Activated naive CD8-positive, alpha-beta T cell treated with anti-CD3 and anti-CD28 coated beads, Interleukin-2, amount 50 U/mL, for 16 hours (primary cell): ENCODE data around the gene SIVA1.
"Not testable (repeated sequence)": the region's sequence is repeated elsewhere in the genome, so short reads cannot be mapped to it uniquely, and the experiment has no call there.

Experiments used
- DNase-seq: peaks from one replicate; pipeline ENCODE4 v3.0.0-alpha.2; 2020; ENCODE audit warnings: low read depth, low spot score

Gene SIVA1

DNA sequence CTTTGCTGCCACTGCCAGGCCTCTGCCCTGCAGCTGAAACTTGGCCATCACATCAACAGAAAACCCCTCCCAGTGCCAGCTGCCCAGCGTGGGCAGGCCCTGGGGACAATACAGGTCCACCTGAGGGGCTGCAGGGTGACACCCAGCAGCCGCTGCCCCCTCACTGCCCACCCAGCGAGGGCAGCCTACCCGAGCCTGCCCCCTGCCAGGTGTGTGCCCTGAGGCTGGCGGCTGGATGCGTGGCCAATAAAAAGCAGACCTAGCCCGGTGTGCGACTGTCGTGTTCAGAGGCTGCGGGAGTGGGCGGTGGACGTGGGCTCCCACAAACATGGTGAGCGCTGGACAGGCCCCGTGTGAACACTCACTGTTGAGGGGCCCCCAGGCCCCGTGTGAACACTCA lies 33.6 kb upstream of the SIVA1 start:
- no peak for DNase-seq

DNA sequence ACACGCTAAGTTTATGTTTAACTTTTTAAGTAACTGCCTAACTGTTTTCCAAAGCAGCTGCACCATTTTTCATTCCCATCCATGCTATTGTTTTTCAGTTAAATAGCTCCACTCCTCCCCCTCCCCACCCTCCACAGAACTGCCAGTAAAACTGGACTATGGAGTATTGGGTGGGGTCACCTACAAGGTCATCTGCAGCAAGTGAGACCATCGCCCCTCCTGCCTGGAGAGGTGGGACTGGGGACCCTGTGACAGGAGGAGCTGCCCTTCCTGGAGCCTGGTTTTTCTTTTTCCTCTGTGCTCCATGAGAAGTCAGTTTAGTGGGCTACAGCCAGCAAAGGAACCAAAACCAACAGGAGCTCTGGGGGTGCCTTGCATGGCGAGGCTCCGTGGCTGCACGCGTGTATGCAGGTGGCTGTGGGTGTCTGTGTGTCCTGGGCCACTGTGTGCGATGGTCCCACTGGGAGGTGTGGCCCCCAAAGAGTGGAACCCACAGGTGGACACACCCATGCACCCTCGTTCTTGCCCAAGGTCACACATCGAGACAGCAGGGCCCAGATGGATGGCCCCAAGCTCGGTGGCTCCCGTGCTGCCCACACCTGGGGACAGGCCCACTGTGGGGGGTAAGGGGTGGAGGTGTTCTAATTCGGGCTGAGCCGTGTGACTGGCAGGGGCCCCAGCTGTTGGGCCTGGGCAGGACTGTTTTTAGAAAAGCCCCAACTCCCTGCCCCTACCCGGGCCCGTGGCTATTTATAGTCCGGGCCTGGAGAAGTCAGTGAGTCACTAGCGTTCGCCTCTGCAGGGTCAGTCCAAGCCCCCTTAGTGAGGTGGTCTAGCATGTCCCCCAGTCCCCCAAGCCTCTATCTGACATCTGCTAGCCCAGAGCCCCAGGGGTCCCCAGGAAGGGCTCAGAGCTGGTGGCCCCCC lies 31.2 kb upstream of the SIVA1 start:
- DNase-seq: no peak

DNA sequence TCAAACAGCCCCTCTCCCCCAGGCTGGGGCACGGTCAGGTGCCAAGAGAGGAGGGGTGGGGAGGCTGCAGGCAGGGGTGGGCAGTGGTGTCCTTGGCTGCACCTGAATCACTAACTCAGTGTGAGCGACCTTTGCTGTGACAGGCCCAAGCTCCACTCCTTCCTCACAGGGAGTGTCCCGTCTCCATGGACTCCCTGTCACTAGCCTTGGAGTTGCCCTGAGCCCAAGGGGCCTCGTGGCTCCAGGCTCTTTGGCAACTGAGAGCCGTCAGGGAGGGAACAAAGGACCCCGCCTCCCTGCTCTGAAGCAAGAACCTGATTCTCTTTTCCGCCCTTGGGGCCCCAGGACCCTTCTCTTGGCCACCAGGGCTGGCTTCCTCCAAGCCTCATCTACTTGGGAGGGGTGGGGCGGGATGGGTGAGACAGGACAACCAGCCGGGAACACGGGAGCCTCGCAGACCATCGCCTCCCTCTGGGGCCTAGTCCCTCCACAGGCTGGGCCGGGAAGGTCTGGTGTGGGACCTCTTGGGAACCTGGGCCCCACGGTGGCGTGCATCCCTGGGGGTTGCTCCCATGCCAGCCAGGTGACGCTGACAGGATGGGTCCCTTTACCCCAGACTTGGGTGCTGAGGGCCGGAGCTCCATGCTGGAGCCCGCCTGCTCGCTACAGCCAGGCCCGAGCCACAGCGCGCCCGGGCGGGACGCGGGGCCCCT lies 29.9 kb upstream of the SIVA1 start:
- no peak for DNase-seq

DNA sequence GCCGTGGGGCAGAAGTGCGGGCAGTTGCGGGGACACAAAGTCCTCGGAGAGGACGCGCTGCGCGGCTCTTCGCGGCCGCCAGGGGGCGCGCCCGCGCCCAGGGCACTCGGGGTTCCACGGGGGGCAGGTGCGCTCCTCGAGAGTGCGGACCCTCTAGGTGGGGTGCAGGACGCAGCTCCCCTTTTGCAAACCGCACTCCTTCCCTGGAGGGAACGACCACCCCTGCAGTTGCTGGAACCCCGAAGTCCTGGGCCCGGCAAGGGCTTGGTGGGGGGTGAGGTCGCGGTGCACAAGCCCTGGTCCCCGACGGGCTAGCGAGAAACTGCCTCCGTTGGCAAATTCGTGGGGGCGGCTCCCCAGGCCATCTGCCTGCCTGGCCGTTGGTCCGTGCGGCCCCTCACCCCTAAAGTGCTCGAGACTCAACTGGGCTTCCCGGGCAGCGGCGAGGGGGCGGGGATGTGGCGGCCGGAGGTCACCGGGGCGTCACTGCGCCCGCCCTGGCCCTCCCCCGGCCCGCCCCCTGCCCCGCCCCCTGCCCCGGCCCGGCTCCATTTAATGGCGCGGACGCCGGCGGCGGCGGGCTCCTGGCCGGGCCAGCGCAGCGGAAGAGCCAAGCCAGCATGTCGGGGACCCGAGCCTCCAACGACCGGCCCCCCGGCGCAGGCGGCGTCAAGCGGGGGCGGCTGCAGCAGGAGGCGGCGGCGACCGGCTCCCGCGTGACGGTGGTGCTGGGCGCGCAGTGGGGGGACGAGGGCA lies 29.1 kb upstream of the SIVA1 start, which contains the start of gene ADSS1:
Gene ADSS1 (plus strand): TSS at position 579 of the 756 bp plus-strand sequence. CDS start 42 bp downstream, at position 621.
- DNase-seq: peak; percentile 21

DNA sequence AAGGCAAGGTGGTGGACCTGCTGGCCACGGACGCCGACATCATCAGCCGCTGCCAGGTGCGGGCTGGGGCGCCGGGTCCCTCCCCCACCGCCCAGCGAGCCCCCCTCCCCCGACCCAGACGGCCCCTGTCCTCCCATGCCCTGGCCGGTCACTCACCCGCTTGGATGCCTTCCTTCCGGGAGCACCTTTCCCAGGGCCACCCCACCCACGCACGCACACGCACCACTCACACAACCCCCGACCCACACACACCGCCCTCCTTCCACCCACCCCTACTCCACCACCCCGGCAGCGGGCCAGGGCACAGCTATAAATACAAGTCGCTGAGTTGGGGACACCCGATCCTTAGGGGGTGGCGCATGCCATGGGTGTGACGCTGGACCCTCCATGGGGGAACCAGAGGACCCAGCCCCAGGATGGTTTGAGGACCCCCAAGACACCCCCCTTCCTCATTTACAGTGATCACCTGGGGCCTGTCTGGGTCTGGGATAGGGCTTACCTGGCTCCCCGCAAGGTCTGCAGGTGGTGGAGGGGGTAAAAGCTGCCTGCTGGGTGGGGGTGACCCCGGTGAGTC lies 28.5 kb upstream of the SIVA1 start:
- no peak for DNase-seq

DNA sequence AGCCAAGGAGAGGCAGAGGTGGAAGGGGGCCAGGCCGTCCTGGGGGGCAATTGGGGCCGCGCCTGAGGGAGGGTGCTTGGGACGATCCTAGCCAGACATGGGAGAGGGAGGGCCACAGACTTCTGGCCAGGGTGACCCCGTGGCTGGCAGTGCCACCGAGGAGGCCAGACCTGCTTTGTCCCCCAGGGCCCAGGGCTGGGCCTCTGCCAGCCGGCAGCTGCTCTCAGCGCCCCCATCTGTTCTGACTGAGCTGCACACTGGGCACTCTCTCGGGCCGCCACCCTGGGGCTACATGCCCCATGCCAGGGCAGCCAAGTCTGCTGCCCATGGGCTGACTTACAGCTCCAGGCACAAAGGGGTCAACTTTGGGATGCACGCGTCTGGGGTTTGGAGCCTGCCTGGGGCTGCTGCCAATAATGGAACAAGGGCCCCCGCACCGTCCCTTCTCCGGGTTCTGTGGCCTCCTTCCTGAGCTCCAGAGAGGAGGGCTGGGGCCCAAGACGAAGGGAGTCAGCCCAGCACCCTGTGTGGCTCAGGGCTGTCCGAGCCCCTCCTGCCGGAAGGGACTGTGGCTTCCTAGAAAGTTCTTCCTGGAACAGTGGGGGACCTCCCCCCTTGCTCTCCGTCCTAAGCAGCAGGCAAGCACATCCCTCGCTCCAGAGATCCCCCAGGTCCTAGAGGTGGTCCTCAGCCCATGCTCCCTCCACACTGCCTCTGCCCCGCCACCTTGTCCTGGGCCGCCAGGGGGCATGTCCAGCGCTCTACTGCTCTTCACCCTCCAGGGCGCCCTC lies 27.8 kb upstream of the SIVA1 start:
- DNase-seq: no peak

DNA sequence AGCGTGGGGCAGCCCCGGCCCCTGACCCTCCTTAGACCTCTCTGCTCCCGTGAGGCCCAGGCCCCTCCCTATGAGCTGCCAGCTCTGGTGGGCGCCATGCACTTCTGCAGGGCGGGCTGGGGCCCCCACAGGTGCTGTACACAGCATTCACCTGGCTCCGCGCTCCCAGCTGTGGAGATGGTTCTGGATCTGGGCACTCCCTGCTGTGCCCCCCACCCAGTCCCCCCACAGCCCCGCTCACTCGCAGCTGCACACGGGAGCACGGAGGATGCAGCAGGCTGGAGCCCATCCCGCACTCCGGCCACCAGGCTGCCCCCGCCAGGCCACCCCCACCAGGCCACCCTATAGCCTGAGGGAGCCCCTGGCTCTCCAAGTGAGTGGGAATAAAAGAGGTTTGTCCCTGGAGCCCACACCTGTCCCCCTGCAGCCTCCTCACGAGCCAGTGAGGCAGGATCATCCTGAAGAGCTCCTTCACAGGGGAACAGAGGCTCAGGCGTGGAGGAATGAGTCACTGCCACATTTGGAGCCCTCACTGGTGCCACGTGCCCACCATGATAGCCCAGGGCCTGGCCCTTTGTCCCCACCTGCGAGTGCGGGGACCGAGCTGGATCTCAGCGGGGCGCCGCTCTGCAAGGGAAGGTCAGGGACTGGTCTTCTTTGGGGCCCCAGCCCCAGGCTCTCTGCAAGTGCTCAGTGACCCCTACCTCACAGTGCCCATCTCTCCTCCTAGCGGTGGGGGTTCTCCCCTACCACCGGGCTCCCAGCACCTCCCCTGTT lies 27.0 kb upstream of the SIVA1 start:
- no peak for DNase-seq

DNA sequence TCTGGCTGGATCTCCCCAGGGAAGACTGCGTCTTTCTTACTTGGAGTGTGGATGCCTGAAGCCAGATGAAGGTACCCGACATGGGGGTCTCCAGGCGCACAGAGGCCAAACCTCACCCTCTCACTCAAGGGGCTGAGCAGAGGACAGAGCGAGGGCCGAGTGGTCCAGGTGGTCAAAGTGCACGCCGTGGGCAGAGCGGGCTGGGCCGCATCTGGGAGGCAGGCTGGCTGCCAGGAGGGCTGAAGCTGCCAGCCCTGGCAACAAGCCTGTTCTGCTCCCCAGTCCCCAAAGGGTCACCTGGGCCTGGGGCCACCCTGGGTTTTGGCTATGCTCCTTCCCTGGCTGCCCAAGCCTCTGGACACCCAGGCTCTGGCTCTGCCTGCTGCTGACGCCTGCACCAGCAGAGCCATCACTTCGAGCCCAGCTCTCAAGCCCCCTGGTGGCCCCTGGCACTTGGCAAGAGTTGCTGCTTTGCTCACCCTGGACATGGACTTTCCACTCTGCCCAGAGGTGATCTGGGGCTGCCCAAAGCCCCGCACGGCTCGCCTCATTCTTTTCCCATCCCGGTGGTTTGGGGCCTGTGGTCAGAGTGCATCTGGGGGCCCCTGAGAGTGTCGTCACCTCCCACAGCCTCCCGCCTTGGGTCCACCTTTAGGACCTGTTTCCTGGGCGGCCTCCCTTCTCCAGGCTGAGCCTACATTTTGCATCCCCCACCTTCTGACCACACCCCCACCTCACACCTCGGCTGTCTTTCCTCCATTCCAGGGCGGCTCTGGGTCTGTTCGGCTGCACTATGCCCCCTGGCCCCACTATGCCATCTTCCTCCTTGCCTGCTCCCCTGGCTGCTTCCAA lies 26.1 kb upstream of the SIVA1 start:
- no peak for DNase-seq

DNA sequence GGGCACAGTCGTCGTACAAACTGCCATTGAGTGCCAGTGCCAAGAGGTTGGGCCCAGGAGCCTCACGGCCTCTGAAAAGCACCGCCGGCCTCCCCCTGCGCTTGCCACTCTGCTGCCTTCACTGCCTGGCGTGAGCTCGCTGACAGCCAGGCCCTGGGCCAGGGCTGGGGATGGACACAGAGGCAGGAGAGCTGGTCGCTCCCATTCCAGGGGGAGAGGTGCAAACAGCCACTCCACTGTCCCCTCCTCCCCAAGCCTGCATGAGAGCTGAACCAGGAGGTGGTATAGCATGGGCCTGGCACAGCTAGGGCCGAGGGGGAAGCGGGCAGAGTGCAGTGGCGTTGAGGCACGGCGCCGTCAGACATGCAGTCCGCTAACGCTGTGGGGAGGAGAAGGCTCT lies 24.3 kb upstream of the SIVA1 start:
- no peak for DNase-seq

DNA sequence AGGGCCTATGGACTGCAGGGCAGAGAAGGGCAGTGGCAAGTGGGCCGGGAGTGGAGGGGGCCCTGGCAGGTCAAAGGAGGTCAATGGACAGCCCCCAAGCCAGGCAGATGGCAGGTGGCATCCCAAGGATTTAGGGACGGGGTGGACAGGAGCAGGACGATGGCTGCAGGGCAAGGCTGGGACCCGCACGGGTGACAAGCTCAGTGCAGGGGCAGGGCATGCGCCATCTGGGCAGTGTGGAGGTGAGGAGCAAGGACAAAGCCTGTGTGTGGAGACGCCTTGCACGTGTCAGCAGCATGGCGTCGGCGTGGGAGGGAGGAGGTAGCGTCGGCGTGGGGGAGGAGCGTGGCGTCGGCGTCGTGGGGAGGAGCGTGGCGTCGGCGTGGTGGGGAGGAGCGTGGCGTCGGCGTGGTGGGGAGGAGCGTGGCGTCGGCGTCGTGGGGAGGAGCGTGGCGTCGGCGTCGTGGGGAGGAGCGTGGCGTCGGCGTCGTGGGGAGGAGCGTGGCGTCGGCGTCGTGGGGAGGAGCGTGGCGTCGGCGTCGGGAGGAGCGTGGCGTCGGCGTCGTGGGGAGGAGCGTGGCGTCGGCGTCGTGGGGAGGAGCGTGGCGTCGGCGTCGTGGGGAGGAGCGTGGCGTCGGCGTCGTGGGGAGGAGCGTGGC lies 23.6 kb upstream of the SIVA1 start:
- not testable (repeated sequence) for DNase-seq

DNA sequence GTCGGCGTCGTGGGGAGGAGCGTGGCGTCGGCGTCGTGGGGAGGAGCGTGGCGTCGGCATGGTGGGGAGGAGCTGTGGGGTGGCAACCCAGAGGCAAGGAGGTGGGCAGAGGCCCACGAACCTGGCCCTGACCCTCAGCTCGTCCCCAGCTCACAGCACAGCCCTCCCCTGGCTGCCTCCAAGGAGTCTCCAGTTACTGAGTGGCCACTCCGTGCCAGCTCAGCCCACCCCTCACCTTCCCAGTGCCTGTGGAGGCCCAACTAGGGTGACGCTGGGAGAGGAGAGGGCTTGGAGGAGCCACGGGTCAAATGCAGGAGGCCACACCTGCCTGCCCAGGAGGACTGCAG lies 23.1 kb upstream of the SIVA1 start:
- no peak for DNase-seq

DNA sequence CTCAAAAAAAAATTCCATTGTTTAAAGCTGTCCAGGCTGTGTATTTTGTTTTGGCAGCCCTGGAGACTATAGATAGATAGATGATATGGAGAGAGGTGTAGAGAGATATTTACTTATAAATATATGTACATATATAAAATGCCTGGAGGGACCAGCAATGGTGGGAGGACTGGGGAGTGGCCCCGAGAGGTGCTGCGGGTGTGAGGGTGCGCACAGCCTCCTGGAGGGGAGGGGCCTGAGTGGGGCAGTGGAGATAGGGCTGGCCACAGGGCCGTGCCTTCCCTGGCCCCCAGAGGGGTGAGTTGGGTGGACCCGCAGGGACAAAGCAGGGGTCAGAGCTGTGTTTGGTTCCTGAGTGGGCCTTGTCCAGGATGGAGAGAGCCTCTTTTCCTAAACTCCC lies 22.5 kb upstream of the SIVA1 start:
- no peak for DNase-seq

DNA sequence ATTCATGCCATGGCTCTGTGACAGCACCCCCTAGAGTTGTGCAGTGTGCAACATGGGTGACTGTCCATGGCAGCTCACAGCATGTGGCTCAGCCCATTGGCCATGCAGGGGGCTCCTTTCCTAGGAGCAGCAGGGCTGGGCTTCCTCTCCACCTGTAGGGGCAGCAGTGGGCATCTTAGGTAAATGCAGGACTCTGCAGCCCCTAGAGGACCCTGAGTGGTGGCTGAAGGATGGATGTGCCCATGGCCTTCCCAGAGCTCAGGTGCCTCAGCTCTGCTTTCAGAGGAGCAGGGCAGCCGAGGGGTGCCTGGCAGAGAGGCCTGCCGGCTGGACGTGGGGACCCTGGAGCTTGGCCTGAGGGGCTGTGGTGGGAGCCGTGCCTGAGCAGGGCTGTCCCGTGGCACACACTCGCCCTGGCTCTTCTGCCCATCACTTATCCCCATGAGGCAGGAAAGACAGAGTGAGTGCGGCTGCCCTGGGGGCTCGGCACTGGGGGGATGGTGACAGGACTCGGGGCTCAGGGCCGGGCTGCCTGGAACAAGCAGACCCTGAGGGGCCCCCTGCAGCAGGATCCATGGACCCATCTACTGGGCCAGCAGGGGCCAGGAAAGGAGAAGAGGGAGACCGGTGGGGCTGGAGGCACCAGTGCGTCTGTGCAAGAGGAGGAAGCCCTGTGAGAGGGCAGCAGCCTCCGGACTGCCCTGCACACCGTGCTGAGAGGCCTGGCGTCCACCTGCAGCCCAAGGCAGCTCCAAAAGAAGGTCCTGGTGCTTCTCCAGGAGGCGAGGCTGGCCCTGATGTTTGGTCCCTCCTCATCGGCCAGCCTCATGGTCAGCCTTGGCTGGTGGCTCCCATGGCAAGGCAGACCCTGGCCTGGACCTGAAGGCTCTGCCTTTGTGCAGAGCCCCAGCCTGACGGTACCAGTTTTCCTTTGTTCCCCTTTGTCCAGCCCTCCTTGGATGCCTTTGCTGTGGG lies 21.3 kb upstream of the SIVA1 start:
- DNase-seq: no peak

DNA sequence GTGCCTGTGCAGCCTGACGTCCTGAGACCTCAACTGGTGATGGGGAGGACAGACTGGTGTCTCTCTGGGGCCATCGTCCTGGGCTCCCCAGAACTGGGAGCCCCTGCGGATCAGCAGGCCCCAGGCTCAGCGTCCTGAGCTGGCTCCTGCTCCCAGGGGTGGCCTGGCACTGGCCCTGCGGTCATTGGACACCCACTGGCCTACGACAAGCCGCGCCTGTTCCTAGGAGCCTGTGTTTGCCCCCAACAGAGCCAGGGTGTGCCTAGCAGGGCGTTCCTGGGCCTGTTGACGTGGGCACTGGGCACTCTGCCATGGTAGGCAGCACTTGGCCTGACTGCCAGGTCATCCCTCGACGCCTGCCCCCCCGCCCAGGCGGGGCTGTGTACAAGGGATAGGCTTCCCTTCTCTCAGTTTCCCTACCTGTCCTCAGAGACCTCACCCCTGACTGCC lies 20.6 kb upstream of the SIVA1 start:
- no peak for DNase-seq

DNA sequence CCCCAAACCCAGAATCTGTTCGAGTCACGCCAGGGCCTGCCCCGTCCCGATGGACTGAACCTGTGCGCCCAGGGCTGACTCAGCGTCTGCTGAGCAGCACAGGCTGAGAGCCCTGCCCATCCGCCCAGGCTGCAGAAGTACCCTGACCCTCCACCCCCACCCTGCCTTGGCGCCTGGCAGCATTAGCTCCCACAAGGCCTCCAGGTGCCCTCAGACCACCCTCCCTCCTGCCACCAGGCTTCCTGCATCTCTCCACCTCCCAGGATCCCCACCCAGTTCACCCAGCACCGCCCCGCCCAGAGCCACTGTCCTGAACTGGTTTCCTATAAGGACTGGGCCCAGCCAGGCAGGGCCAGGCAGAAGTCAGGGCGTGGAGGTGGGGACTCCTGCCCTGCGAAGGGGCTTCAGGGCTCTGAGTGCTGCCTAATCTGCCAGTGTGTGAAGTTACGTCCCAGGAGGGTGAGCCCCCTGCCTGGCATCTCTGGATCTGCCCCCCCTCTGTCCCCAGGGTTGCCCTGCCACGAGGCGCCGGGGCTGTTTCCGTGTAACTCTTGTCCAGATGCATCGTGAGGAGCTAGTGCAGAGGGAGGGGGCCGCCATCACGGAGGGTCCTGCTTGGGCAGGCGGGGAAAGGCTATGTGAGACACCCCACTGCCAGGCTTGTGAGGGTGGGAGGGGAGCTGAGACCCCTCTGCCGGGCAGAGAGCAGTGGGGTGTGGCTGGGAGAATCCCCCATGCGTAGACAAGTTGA lies 19.8 kb upstream of the SIVA1 start:
- DNase-seq: no peak

DNA sequence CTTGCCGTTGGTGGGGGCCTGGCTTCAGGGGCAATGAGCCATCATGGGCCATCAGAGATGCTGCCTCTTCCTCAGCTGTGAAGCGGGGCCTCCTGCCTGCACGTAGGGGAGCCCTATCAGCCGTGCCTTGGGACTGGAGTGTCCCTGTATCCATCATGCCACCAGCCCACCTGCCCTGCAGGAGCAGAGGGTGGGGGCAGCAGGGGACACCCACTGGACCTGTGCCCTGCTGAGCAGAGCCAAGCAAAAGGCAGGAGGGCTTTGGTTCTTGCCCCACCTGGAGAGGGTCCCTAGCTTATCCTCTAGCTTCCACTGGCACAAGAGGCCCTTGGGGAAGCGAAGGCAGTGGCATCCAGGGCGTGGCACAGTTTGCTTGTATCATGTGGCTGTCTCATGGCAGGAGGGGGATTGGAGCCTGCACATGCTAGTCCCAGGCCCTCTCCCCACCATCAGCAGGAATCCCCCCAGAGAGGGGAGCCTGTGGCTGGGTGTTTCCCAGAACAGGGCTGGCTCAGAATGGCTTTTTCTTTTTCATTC lies 18.8 kb upstream of the SIVA1 start:
- DNase-seq: no peak

DNA sequence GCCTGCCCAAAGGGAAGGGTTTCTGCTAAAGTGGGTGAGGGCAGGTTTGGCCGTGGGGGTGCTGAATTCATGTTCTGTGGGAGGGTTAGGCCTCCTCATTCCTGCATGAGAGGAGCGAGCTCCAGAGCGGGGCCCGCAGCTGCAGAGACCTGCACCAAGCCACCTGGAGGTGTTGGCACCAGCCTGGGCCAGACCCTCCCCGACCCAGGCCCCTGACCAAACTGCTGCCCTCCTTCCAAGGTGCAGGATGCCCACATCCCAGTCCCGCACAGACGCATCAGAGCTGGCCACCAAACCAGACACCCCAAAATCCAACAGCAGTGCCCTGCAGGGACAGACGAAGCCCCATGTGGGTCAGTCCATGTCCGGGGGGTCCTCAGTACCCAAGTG lies 18.4 kb upstream of the SIVA1 start:
- no peak for DNase-seq
